SW480 (cell line): Measurements from ENCODE around the gene ACOT12.
"Not testable (repeated sequence)": the region's sequence is repeated elsewhere in the genome, so short reads cannot be mapped to it uniquely, and the experiment has no call there.

Experiments
- DNase-seq: peaks from one replicate; pipeline ENCODE4 v3.0.0-alpha.2; 2016; ENCODE audit warnings: low spot score

ACOT12 gene

DNA sequence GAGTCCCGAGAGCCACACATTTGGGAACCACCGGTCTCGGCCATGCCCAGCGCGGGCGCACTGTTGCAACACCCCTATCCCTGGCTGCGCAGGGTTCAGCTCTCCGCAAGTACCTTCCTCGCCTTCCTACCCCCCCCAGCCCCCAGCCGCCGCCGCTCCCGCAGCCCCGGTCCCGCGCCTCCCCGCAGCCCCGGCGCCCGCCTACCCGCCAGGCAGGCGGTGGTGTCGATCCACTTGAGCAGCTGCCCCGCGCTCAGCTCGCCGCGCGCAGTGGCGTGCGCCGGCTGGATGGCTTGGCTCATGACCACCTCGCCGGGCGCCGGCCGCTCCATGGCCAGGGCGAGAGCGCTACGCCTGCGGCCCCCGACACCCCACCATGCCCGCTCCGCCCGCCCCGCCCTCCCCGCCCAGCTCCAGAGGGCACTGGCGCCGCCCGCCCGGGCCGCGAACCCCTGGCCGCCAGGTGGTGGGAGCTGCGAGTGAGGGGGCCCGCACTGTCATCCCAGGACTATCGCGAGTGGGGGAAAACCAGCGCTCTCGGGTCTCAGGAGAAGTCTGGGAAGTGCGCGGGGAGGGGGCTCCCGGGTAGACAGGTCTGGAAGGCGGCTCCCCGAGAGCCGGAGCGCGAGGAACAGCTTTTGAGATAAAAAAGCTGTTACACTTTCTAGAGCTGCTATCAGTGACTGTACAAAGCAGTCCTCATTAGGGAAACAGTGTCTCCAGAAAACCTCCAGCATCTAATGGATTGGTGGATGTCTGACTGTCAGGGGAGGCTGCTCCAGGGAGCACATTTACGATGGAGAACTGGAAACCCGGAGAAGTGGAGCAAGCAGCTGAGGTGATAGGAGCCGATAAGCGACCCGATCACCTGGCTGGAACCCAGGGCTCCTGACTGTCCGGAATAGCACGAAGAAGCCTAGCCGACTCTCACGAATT lies at the start of gene ACOT12:
TSS of gene ACOT12 (minus strand) at position 352 of the 936 bp plus-strand sequence. CDS start at position 332, 20 bp downstream.
- DNase-seq: no peak

DNA sequence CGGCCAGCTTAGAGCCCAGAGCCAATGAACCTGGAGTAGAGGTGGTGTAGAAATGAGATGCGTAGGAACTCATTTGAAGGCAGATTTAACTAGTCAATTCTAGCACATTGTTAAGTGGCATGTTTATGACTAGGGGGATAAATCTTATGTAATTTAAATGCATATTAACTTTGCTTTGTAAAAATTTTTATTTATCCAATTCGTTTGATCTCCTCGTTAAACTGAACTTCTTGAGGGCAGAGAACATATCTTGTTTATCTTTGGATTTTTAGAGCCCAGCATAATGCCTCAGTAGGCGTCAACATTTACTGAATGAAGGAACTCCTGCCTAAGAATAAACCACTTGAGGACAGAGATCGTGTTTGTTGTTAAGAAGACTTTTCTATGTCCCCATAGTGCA lies 41.1 kb upstream of the ACOT12 start:
- no peak for DNase-seq

DNA sequence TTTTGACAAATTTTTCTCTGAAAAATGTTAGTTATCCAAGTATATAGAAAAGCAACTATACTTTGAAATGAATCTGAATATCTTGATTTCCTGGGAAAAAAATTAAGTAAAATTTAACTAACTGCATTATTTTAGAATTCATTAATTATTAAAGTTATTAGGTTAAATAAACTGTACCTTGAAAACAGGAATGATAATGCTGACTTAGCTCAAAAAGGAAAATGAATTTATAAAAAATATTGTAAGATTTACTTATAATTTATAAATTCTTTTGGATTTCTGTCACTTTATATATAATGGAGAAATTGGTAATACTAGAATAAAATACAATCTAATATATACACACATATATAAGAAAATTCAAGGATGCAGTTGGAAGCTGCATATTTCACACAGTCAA lies 36.1 kb upstream of the ACOT12 start:
- no peak for DNase-seq

DNA sequence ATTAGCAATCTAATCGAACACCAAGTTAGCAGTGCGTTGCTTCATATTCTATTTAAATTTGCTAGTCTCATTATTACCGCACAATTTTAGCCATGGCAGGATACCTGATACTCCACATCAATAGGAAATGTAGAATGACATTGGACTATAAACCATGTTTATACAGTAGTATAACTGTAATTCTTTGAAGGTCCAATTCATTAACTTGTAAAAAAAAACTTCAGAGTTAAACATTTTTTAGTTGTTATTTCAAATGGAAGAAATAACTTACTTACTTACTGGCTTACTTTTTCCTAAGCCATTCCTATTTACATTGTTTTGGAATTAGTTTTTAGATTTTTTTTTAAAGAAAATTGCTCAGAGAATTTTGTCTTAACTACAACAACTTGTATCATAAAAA lies 35.4 kb upstream of the ACOT12 start:
- no peak for DNase-seq

DNA sequence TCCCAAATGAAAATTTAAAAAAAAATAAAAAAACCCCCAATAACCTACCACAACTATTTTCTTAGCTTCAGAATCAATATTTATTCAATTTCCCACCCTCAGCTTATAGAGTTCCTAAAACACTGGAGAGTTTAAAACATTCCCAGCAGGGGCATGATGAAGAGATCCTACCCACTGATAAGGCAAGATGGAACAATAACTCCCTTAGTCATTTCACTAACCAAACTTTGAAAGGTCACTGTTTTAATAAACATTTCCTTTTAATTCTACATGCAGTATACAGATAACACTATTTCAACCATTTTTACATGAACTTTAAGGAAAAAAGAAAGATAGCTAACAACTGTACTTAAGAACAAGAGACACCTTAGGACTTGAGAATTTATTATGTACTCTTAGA lies 34.9 kb upstream of the ACOT12 start:
- no peak for DNase-seq

DNA sequence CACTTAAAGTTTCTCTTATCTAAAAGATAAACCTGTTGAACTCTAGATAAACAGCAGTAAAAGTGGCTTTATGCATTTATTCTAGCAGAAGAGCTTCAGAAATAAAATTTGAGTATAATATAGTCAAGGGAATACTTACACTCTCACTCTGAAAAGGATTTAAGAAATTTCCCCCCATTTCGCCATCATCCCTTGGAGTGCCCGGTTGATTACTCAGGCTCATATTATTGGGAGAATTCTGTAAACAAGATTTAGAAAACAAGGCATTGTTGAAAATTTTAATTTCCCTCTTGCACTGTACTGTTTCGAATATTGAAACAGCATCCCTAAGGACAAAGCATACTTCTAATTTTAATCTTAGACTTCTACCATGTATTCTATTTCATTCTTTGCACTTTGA lies 34.5 kb upstream of the ACOT12 start:
- DNase-seq: no peak

DNA sequence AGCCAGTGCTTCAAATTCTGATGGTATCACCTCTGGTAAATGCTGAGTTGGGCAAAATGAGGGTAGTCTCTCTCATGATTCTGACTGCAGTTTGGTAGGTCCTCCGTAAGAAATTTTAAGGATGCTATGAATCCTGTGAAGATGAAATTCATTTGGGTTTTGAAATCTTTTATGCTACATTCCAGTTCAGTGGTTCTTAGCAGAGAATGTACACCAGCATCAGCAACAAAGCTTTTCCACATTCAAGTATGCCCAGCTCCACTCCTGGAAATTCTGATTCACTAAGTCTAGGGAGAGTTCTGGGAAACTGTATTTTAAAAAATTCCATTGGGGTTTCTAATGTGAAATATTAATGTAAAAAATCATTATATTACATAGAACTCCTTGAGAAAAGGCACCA lies 33.6 kb upstream of the ACOT12 start:
- DNase-seq: no peak

DNA sequence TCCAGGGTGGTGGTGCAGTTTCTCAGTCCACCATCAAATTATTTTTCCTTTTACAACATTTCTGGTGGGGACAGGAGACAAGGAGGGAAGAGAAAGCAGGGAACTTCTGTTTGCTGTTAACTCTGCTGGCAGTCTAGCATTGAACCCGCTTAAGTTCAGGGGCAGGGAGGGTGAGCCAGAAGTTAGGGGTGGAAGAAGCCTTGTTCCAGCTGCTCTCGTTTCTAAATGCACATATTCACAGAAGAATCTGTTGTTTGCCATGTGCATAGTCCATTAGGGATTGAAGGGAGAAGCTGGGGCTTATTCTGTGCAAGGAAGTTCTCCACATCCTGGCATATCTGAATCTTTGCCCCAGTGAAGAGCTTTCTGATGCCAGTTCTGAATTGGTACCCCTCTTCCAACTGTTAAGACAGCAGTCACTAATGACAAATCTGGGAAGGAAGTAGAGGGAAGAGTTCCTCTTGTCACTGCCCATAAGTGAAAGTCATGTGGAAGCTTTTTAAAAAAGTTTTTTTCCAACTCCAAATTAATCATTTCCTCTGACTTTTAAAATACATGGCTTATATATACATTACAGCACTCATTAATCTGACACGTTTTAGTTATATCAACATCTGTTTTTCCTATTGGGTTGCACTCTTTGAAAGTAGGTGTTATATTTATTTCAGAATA lies 32.6 kb upstream of the ACOT12 start:
- no peak for DNase-seq

DNA sequence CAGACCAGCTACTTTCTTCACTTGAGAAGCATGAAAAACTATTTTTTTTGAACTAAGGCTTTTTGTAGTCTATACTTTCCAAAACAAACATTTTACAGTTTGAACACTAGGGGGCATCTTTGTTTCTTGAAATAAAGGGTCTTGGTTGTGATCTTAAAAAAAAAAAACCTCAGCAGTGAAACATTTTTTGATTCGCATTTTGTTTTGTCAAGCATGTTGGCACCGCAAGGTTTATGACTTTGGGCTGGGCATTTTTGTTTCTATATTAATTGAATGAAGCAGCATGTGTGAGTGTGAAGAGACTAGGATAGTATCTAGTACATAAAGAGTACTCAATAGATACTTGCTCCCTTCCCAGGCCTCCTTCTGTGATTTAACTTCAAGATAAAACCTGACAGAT lies 31.6 kb upstream of the ACOT12 start:
- DNase-seq: peak; percentile 64

DNA sequence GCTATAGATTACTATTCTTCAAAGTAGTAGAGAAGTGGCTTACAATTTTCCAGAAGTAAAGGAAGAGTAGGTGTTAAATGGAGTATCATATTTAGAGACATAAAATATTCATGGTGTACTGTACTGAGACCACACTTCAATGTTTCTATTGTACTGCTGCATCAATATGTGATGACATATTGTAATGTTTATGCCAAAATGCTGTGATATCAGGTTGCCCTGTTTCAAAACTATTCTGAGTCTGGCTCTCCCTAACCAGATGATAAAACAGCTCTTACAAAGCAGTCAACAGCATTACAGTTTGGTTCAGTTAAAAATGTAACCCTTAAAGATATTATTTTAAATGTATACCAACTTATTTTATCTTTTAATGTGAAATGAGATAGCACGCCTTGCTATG lies 30.8 kb upstream of the ACOT12 start:
- DNase-seq: no peak

DNA sequence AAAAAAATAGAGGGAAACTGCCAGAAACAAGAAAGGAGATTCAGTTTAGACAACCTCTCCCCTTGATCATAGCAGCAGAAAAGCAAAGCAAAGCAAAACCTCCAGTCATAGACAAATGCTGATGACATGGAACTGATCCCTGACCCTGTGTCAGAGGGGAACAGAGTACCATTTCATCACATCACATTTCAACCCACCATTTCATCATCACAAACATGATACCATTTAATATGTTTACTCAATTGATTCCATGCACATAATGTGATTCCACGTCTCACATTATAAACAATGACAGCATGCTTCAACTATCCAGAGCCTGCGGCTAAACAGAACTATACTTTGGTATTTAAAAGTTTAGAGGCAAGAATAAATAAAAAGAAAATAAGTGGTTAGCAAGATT lies 28.7 kb upstream of the ACOT12 start:
- DNase-seq: no peak

DNA sequence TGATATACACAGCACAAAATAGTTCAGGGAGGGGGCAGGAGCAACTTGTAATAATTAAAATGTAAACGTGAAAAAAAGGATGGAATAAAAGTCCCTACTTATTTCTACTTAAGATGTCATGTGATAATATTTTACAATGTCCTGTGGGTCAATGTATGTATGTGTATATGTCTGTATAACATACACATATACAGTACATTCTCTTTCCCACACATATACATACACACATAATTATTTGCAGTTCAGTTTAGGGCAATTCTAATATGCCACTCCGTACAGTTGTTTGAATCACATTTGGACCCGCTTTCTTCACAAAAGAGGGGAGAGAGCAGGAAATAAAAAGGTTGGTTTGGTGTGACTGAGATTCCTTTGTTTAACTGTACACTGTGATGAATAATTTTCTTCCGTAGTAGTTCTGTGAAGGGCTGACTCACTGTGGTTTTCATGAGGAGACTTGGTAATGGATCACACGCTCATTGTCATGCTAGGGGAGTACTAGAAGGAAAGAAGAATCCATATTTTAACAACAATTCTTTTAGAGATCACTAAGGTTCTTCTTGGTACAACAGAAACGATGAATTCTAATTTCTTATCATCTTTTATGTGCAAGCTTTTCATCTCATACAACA lies 26.2 kb upstream of the ACOT12 start:
- peak; percentile 75 for DNase-seq

DNA sequence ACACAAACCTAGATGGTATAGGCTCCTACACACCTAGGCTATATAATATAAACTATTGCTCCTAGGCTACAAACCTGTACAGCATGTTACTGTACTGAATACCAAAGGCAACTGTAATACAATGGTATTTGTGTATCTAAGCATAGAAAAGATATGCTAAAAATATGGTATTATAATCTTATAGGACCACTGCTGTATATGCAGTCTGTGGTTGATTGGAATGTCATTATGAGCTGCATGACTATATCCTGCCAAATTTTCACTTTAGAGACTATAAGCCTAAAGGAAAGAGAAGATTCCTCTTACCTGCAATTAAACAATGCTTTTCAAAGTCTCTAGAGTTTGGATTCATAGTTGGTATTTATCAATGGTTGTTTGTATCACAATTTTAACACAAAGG lies 24.7 kb upstream of the ACOT12 start:
- DNase-seq: no peak

DNA sequence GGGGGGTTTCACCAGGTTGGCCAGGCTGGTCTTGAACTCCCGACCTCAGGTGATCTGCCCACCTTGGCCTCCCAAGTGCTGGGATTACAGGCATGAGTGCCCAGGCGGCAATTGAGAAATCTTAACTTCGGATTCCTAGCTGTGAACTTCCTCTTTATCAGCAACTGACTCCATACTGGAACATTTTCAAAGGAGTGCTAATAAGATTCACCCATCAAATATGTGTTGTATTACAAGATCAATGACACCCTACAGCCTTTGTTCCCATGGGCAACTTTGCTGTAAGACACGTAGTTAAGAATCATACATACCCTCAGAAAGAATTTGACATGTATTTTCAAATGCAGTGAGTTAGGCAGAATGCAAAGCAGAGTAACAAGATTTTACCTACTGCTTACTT lies 23.1 kb upstream of the ACOT12 start:
- no peak for DNase-seq

DNA sequence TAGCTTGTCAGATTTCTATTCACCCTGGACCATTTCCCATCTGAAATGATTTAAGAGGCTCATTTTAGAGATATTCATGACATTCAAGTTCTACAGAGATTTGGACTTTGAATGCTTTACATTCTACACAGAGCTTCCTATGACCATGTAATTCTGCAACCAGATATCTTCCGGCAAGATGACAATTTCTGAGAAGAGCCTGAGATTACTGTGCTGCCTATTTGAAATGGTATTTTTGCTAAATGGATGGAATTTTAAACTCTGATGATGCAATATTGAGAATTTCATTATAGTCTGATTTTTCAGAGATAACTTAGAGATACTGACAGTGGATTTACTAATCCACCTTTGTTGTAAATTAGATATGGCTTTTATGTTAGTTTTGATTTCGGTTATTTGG lies 16.0 kb upstream of the ACOT12 start:
- no peak for DNase-seq

DNA sequence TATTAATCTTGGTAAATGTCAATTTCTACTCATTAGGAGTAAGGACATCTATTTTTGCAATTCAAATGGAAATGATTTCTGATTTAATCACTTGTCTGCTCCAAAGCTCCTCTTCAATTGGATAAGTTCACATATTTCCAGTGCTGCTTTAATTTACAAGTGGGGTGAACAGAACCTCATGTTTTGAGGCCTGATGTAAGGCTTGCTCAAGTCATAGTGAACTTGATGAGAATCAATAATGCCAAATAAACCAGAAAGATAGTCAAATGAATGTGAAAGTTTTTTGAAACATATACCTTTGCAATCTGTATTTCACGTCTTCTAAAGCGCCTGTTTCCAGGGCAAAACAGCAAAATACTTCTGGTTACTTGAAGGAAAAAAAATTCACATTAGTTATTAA lies 15.4 kb upstream of the ACOT12 start:
- DNase-seq: no peak

DNA sequence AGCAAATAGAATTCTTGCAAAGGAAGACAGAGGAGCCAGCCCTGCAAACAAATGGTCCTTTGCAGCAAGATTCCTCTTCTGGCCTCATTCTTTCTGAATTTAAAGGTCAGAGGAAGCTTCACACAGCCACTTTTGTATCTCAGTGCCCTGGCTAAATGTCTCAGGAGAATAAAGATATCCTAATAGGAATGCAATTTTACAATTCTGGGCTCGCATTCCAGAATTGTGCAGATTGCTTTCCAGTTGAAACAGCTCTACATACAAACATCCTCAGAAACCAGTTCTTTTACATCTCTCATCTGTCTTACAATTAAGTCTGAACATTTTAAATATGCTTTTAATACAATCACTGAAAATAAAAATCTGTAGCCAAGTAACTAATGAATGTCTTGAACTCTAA lies 14.6 kb upstream of the ACOT12 start:
- DNase-seq: no peak

DNA sequence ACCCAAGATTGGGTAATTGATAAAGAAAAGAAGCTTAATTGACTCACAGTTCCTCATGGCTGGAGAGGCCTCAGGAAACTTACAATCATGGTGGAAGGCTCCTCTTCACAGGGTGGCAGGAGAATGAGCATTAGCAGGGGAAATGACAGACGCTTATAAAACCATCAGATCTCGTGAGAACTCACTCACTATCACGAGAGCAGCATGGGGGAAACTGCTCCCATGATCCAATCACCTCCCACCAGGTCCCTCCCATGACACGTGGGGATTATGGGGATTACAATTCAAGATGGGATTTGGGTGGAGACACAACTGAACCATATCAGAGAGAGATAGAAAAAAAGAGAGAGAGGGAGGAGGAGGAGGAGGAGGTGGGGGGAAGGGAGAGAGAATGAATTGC lies 13.9 kb upstream of the ACOT12 start:
- not testable (repeated sequence) for DNase-seq

DNA sequence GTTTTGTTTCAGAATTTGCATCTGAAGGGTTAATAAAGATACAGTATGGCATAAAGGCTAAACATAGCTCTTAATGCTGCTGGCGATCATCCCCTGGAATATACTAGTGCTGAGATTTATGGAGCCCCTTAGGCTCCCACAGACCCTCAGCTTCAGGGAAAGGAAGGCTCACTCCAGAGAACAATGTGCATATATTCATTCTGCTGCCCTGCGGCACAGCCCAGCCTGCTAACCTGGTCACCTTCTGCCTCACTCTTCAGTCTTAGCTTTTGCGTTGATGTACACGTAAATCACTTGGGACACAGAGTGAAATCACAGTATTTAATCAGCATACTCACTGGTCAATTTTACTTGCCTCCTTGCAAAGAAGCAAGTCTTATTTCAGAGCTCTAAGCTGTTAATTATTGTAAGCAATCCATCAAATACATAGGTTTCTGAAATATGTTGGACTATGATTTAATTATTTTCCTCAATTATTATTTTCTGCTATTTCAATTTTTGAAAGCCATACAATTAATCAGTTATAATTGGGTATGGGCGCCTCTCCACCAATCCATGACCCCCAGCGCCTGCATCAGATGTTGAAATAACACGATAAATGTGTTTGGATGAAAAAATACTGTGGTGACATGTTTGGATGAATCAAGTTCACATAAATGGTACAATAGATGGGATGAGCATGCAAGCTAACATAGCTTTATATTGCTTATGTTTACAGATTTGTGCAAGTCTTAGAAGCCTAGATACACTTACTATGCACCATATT lies 11.4 kb upstream of the ACOT12 start:
- DNase-seq: no peak

DNA sequence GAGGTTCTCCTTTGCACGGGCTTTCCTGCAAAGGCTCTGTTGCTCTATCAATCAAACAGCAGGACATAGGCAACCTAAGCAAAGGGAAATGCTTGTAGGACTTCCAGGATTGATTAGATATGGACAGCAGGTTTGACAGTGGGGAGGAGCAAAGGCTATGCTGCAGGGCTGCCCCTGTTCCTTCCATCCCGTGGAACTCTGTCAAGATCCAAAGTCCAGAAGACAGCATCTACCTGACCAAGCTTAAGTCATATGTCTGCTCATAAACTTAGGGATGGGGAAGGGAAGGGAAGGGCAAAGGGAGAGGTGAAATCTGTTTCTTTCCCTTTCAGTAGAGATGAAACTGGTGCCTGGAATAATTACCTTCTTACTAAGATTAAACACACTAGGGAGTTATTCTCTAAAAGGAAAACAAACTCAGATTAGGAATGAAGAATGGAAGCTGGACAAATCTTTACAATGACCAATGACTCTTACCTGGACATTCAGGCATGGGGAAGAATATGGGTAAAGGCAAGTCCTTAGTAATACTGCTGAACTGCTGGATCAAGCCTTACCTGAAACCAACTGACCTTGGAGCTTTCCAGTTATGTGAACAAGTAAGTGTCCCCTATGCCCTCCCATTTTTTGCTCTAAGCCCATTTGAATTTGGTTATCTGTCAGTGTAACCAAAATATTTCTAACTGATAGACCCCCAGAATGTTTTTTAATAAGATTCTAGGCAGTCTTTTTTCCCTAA lies 8.4 kb upstream of the ACOT12 start:
- DNase-seq: no peak

DNA sequence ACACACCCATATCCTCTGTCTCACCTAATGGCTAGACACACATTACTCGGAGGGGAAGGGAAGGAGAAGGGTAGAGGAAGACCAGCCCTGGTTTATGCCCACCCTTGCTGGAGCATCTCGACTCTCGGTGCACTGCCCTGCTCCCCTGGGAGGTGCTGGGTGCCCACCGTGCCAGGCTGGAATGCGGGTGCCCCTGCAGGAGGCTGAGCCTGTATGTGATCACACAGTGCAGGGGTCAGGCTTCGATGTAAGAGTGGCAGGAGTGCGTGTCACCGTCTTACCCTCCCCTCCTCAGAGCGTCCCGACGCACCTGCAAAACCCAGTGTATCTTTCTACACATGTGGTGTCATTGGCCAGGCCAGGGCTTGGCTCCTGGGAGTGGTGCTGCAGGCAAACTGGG lies 7.3 kb upstream of the ACOT12 start:
- DNase-seq: no peak

DNA sequence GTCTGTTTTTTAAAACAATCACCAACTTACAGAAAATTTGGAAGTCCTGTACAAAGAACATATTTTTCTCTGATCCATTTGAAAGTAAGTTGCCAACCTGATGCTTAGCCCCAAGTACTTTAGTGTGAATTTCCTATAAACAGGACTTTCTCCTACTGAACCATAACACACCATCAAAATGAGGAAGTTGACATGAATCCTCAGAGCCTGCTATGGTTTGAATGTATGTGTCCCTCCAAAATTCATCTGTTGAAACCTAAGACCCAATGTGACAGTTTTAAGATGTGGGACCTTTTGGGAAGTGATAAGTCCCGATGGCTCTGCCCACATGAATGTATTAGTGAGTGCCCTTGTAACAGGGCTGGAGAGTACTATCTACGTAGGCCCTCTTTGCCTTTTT lies 6.4 kb upstream of the ACOT12 start:
- DNase-seq: no peak
